IMR-90 (cell line): ENCODE data around the gene ZDHHC11B.
"Not testable (repeated sequence)": the region's sequence is repeated elsewhere in the genome, so short reads cannot be mapped to it uniquely, and the experiment has no call there.

Experiments used
- CEBPB ChIP-seq: IDR thresholded peaks from 2 replicates; pipeline ENCODE4 v1.6.1; 2012; ENCODE audit warnings: low read depth, low read length, improper control_type of control experiment
- CTCF ChIP-seq: conservative IDR thresholded peaks from 2 replicates; pipeline ENCODE4 v1.5.1; 2012; ENCODE audit warnings: mild to moderate bottlenecking, low read depth, low read length, improper control_type of control experiment
- ELK1 ChIP-seq: fragments of 150-350 bp; IDR thresholded peaks from 2 replicates; pipeline ENCODE4 v1.6.1; 2016; ENCODE audit warnings: low read depth, mild to moderate bottlenecking, low read length, moderate library complexity, borderline replicate concordance
- MAFK ChIP-seq: IDR thresholded peaks from 2 replicates; pipeline ENCODE4 v1.6.1; 2012; ENCODE audit warnings: low read depth, low read length, improper control_type of control experiment
- MXI1 ChIP-seq: IDR thresholded peaks from 2 replicates; pipeline ENCODE4 v1.6.1; 2012; ENCODE audit warnings: low read depth, mild to moderate bottlenecking, low read length, moderate library complexity, borderline replicate concordance
- POLR2A ChIP-seq: IDR thresholded peaks from 2 replicates; pipeline ENCODE4 v1.6.1; 2012; ENCODE audit warnings: mild to moderate bottlenecking, low read depth, low read length
- RCOR1 ChIP-seq: IDR thresholded peaks from 2 replicates; pipeline ENCODE4 v1.6.1; 2012; ENCODE audit warnings: mild to moderate bottlenecking, low read length, improper control_type of control experiment; ENCODE audit not compliant: insufficient replicate concordance
- RFX5 ChIP-seq: IDR thresholded peaks from 2 replicates; pipeline ENCODE4 v1.8.0; 2012; ENCODE audit warnings: low read depth, mild to moderate bottlenecking, low read length, moderate library complexity

DNA sequence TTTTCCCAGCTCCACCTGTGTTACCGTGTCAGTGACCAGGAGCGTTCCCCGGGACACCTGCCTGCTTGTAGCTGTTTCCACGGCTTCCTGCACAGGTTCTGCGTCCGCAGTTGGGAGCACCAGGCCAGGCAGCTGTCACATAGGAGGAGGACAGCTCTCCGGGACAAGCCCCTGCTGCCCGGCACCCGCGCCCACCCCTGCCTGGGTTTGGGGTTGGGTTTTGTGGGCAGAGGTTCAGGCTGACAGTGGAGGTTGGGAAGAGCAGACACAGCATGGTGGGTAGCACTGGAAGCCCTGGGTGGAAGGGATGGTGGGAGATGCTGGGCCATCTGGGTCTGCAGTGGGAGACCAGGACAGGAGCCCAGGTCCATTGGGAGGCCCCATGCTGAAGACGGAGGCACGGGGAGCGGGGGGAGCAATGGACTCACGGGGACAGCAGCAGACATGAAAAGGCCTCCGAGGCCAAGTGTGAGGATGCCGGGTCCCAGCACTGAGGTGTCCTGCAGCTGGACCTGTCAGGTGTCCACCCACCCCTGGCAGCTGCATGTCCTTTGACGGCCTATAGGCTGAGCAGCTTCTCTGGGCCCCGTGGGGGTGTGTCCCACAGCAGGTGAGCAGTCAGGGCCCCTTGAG, 2.8 kb upstream of the ZDHHC11B start:
- not testable (repeated sequence) for TF ChIP-seq CTCF, RFX5, POLR2A, ELK1, CEBPB, RCOR1, MAFK, MXI1
